ENCODE results near the gene ELMOD3.
"Not testable (repeated sequence)": the region's sequence is repeated elsewhere in the genome, so short reads cannot be mapped to it uniquely, and the experiment has no call there.

The ELMOD3 gene

DNA sequence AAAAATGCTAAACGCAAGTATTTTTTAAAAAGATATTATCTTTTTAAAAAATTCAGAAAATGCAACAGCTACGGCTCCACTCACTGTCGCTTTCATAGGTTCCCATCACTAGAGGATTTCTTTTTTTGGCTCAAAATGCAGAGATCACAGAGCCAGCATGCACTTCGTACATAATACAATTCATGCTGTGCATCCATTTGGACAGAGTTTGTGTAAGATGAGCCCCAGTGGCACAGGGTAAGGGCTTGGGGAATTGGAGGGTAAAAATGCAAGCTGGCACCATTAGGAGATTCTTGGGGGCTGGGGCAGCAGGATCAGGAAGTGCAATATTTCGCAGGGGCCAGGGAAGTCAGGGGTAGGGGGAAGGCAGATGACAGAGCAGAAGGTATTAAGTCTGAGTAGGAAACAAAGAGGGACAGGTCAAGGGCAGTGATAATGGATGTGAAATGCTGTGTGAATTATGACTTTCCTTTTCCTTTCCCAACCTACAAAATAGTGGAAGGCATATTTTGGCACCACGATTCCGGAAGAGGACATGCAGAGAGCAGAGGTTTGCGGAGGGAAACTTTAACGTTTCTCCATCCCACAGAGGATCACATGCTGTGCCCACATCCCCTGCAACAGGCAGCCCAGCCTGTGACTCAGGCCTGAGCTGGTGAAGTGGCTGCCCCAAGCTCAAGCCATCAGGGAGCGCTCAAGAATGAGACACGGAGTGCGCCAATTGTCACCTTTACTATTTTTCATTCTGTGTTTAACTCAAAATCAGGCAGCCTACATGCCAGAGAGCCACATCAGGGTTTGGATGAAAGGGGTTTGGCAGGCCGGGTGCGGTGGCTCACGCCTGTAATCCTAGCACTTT, 50.9 kb downstream of the ELMOD3 start:
- no peak for DNase-seq

- no peak for DNase-seq
Measured at GRCh38 chr2:85409845-85410583, 55.4 kb downstream of the ELMOD3 start, which contains the start of gene CAPG. Gene CAPG, minus strand, starts transcription at chr2:85410366. Its CDS starts 8,221 bp downstream, at chr2:85402145.

GRCh38 chr2:85410584-85411404, 56.2 kb downstream of the ELMOD3 start:
- DNase-seq = no peak

- no peak for DNase-seq
Measured at GRCh38 chr2:85411405-85411748, 56.8 kb downstream of the ELMOD3 start.

- no peak for DNase-seq
Measured at GRCh38 chr2:85413592-85414420, 59.2 kb downstream of the ELMOD3 start.

GRCh38 chr2:85414421-85414759, 59.8 kb downstream of the ELMOD3 start:
- DNase-seq = not testable (repeated sequence)

GRCh38 chr2:85414761-85415553, 60.4 kb downstream of the ELMOD3 start:
- DNase-seq = no peak

DNA sequence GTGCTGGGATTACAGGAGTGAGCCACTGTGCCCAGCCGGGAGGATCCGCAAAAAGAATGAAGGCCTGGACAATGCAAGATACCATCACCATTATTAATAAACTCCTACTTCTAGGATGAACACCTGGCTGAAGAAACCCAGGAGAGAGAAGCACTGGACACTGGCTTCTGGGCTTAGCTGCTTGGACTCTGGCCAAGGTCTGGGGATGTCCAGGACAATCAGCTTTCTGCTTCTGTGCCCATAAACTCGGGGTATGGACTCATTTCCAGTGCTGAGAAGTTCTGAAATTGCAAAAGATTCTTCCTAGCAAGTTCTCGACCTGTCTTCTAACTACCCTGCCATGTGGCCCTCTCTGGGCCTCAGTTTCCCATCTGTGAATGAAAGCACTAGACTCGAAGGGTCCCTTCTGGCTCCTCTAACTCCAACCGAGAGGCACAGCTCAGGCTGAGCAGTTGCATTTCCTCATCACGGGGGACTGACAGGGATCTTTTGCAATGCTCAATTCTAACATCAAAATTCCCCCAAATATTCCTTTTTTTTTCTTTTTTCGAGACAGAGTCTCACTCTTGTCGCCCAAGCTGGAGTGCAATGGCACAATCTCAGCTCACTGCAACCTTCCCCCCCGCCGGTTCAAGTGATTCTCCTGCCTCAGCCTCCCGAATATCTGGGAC, 61.5 kb downstream of the ELMOD3 start:
- DNase-seq = no peak

DNA sequence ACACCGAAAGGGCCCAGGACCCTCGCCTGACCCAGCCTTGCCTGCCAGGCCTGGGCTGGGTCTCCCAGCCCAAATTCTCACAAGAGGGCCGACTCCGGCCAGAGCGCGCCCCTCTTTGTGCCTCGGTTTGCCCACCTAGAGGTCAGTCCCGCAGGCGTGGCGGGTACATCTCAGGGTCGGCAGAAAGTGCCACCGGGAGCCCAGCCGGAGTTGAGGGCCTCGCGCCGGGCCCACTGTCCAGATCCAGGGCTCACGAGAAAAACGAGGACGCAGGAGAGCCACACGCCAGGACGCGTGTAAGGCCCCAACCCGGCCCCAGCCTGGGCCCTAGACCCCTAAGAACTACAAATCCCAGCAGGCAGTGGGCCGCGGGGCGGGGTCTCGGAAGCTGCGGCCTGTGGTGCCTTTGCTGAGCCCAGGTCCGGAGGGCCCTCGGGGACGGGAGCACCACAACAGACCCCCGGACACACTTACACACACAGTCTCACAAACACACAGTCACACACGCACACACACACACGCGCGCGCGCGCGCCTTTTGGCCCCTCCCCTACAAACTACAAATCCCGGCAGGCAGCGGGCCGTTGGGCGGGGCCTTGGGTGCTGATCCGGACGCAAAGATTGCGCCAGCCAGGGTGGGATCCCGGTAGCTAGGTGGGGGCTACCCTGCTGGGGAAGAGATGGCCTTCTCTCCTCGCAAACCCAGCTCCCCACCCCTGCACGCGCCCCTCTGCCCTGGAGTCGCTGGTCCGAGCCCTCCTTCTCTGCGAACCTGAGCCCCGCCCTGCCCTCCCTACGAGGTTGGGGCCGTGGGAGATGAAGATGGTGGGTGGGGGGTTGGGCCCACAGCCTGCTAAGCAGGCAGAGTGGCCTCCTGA, 63.8 kb downstream of the ELMOD3 start, which contains the start of gene SH2D6:
TSS of gene SH2D6 (plus strand) at position 583 of the 877 bp plus-strand sequence. CDS start 10,752 bp downstream, outside the sequence.
- peak; percentile 79 to 90 (median 85) for DNase-seq

GRCh38 chr2:85419009-85419675, 64.6 kb downstream of the ELMOD3 start:
- DNase-seq = no peak

- DNase-seq = peak; percentile 53 to 77 (median 65)
Measured at GRCh38 chr2:85420536-85421259, 66.1 kb downstream of the ELMOD3 start.

- peak in 2 of 3 experiments; percentile 44 to 52 for DNase-seq
Measured at GRCh38 chr2:85421260-85422071, 66.9 kb downstream of the ELMOD3 start.

- no peak for DNase-seq
Measured at GRCh38 chr2:85422072-85422457, 67.5 kb downstream of the ELMOD3 start.

DNA sequence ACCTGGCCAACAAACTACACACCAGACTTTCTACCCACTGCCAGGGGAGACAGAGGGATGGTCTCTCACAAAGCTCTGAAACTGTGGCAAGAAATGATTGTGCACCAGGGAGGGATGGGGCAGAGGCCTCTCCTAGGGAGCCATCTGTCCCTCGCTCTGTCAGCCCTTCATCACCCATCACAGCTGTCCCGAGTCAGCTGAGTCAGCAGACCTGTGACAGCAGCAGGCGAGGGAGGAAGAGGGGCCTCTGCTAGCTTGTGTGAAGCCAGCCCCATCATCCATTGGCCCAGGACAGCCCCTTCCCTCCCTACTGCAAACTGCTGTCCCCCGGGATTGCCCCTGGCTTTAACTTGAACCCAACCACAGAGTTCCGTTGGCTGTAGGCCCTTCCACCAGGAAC, 69.0 kb downstream of the ELMOD3 start:
- no peak for DNase-seq

- no peak for DNase-seq
Measured at GRCh38 chr2:85425588-85425987, 71.0 kb downstream of the ELMOD3 start.

GRCh38 chr2:85427300-85427835, 72.8 kb downstream of the ELMOD3 start:
- no peak for DNase-seq

- no peak for DNase-seq
Measured at GRCh38 chr2:85428343-85428881, 73.8 kb downstream of the ELMOD3 start.
